Osteocyte (in vitro differentiated cells): ENCODE measurements around the gene EXOC4. TPM values are rescaled to one million over a fixed set of nuclear protein-coding genes. Genes with fewer than 3 reads are reported as not detected.

Experiments
- DNase-seq: peaks from one replicate; pipeline ENCODE4 v3.0.0; 2021; ENCODE audit warnings: mixed read lengths; ENCODE audit not compliant: unreplicated experiment; ENCODE audit errors: extremely low spot score
- H3K27ac Mint-ChIP-seq: one replicate; pipeline ENCODE4 v1.8.0; 2021; ENCODE audit warnings: mild to moderate bottlenecking, mixed read lengths; ENCODE audit not compliant: unreplicated experiment
- H3K27me3 Mint-ChIP-seq: one replicate; pipeline ENCODE4 v1.8.0; 2021; ENCODE audit warnings: mixed read lengths; ENCODE audit not compliant: unreplicated experiment
- H3K36me3 Mint-ChIP-seq: one replicate; pipeline ENCODE4 v1.8.0; 2021; ENCODE audit warnings: mixed read lengths; ENCODE audit not compliant: unreplicated experiment
- H3K4me1 Mint-ChIP-seq: one replicate; pipeline ENCODE4 v1.8.0; 2021; ENCODE audit warnings: mixed read lengths; ENCODE audit not compliant: unreplicated experiment
- H3K4me3 Mint-ChIP-seq: one replicate; pipeline ENCODE4 v1.8.0; 2021; ENCODE audit warnings: mild to moderate bottlenecking, moderate library complexity, mixed read lengths; ENCODE audit not compliant: unreplicated experiment
- H3K9me3 Mint-ChIP-seq: one replicate; pipeline ENCODE4 v1.8.0; 2021; ENCODE audit warnings: mixed read lengths; ENCODE audit not compliant: unreplicated experiment
- CTCF ChIP-seq: fragments of 200-600 bp; sonication (generic); IDR thresholded peaks from 2 replicates; pipeline ENCODE4 v1.5.0; 2021; ENCODE audit warnings: antibody characterized with exemption, mild to moderate bottlenecking, moderate library complexity
- total RNA-seq: library from RNA; stranded (reverse); gene quantifications from 2 replicates; pipeline ENCODE4 v1.2.1, GENCODE V29; 2021

The EXOC4 gene
- total RNA-seq, 1 donor from 2014 or later = 99.9 TPM

- H3K27me3 Mint-ChIP-seq = no peaks in the 10 kb centered on the region
- H3K9me3 Mint-ChIP-seq = no peaks in the 10 kb centered on the region
- peak overlapping the region; percentile 2 for H3K27ac Mint-ChIP-seq
- no peak for TF ChIP-seq CTCF
- H3K4me1 Mint-ChIP-seq = peaks cover 42% of the 10 kb centered on the region
- no peak for DNase-seq
- peaks cover 32% of the 10 kb centered on the region for H3K36me3 Mint-ChIP-seq
- no peak overlapping the region for H3K4me3 Mint-ChIP-seq
Observed at GRCh38 chr7:133303931-133304330, 51.1 kb downstream of the EXOC4 start.

- peaks cover 36% of the 10 kb centered on the region for H3K36me3 Mint-ChIP-seq
- no peaks in the 10 kb centered on the region for H3K27me3 Mint-ChIP-seq
- H3K9me3 Mint-ChIP-seq = peaks cover 9% of the 10 kb centered on the region
- H3K27ac Mint-ChIP-seq = no peak overlapping the region
- H3K4me3 Mint-ChIP-seq = no peak overlapping the region
- TF ChIP-seq CTCF = no peak
- H3K4me1 Mint-ChIP-seq = peaks cover 22% of the 10 kb centered on the region
- no peak for DNase-seq
Observed at GRCh38 chr7:133309333-133309732, 56.5 kb downstream of the EXOC4 start.

- peaks cover 9% of the 10 kb centered on the region for H3K9me3 Mint-ChIP-seq
- H3K27me3 Mint-ChIP-seq = no peaks in the 10 kb centered on the region
- DNase-seq = no peak
- no peak for TF ChIP-seq CTCF
- peak overlapping the region; percentile 56 for H3K27ac Mint-ChIP-seq
- peaks cover 14% of the 10 kb centered on the region for H3K4me1 Mint-ChIP-seq
- H3K36me3 Mint-ChIP-seq = peaks cover 38% of the 10 kb centered on the region
- H3K4me3 Mint-ChIP-seq = no peak overlapping the region
Observed at GRCh38 chr7:133310232-133310862, 57.5 kb downstream of the EXOC4 start.

GRCh38 chr7:133313575-133313974 is 60.7 kb downstream of the EXOC4 start:
- Mint-ChIP-seq H3K4me3 (no peak overlapping the region), H3K9me3 (peaks cover 9% of the 10 kb centered on the region), H3K27me3 (no peaks in the 10 kb centered on the region), H3K4me1 (peaks cover 14% of the 10 kb centered on the region), H3K36me3 (peaks cover 15% of the 10 kb centered on the region), H3K27ac (no peak overlapping the region)
- DNase-seq = no peak
- no peak for TF ChIP-seq CTCF

GRCh38 chr7:133314084-133314483 is 61.2 kb downstream of the EXOC4 start:
- H3K4me3 Mint-ChIP-seq = no peak overlapping the region
- no peak overlapping the region for H3K27ac Mint-ChIP-seq
- H3K9me3 Mint-ChIP-seq = peaks cover 9% of the 10 kb centered on the region
- TF ChIP-seq CTCF = no peak
- DNase-seq = no peak
- peaks cover 14% of the 10 kb centered on the region for H3K4me1 Mint-ChIP-seq
- peaks cover 15% of the 10 kb centered on the region for H3K36me3 Mint-ChIP-seq
- H3K27me3 Mint-ChIP-seq = no peaks in the 10 kb centered on the region
